Measurements from ENCODE around the gene LDLRAD3. TPM values are rescaled to one million over a fixed set of nuclear protein-coding genes. Genes with fewer than 3 reads are reported as not detected.

Gene LDLRAD3, protein sequence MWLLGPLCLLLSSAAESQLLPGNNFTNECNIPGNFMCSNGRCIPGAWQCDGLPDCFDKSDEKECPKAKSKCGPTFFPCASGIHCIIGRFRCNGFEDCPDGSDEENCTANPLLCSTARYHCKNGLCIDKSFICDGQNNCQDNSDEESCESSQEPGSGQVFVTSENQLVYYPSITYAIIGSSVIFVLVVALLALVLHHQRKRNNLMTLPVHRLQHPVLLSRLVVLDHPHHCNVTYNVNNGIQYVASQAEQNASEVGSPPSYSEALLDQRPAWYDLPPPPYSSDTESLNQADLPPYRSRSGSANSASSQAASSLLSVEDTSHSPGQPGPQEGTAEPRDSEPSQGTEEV
- total RNA-seq (10 to 100 TPM in 6 of 9 donors, 1 to 10 TPM in 3; 6.1 to 16.4 (median 10.4) TPM), polyA plus RNA-seq (10 to 100 TPM in 1 of 3 donors, 1 to 10 TPM in 2; 5.4 to 16.7 (median 6.3) TPM)
- long read RNA-seq, donor 1 = 0 reads
- long read RNA-seq, donor 2, partial matches to known transcripts = 0 of 1 reads
- long read RNA-seq, donor 2, other reads (novel, unspliced or antisense) = 0 of 1 reads
- long read RNA-seq, donor 3, partial matches to known transcripts = 0 of 1 reads
- long read RNA-seq, donor 3, other reads (novel, unspliced or antisense) = 0 of 1 reads
- long read RNA-seq, donor 4, partial matches to known transcripts = 0 of 1 reads
- long read RNA-seq, donor 4, other reads (novel, unspliced or antisense) = 0 of 1 reads
- long read RNA-seq, donor 5, transcript LDLRAD3-201 (6 exons, 3,798 nt) = major isoform, 10 of 17 reads
- long read RNA-seq, donor 5, partial matches to known transcripts = 2 of 17 reads
- long read RNA-seq, donor 5, other reads (novel, unspliced or antisense) = 5 of 17 reads
- long read RNA-seq, donor 6, partial matches to known transcripts = 0 of 4 reads
- long read RNA-seq, donor 6, other reads (novel, unspliced or antisense) = 1 of 4 reads
- long read RNA-seq, donor 7, partial matches to known transcripts = 0 of 2 reads
- long read RNA-seq, donor 7, other reads (novel, unspliced or antisense) = 0 of 2 reads
- long read RNA-seq, donor 8 = 0 reads
- long read RNA-seq, donor 9 = 0 reads
- long read RNA-seq, donor 10, partial matches to known transcripts = 0 of 1 reads
- long read RNA-seq, donor 10, other reads (novel, unspliced or antisense) = 0 of 1 reads

- peaks cover 0 to 18% of the 10 kb centered on the region in 2 donors for H3K4me1 ChIP-seq (replicated peaks in 1 of 2)
- peak; percentile 78 to 85 (median 84) for DNase-seq
These were observed at the start of gene LDLRAD3 for GRCh38 chr11:35943713-35944502. Gene LDLRAD3 (plus strand): TSS chr11:35944062. CDS start chr11:35944099, 37 bp downstream.

GRCh38 chr11:35897019-35897418 is 46.8 kb upstream of the LDLRAD3 start:
- Histone ChIP-seq H3K4me1 (replicated peaks in 1 of 2) (no peaks in the 10 kb centered on the region), H3K4me3 (no peak overlapping the region), H3K9me3 (replicated peaks in 1 of 3) (no peaks in the 10 kb centered on the region), H3K27me3 (no peaks in the 10 kb centered on the region), H3K27ac (no peak overlapping the region), H3K36me3 (replicated peaks in 1 of 2) (no peaks in the 10 kb centered on the region)
- DNase-seq = no peak
- TF ChIP-seq POLR2A (IDR thresholded peaks at IDR 0.05) = no peak
- TF ChIP-seq CTCF (IDR thresholded peaks at IDR 0.05) = no peak
- 75 to 85% (median 81%) methylated on average over 4 of the region's 4 CpGs for WGBS, 4 donors
- intact Hi-C loops (cut with DNase I) = no loop called here

More at GRCh38 chr11:35943713-35944502, at the start of gene LDLRAD3:
- Histone ChIP-seq H3K27ac (peak within 1 kb of the TSS in 4 of 5 donors; percentile 63 to 91 (median 79)), H3K9me3 (replicated peaks in 1 of 3) (no peaks in the 10 kb centered on the region), H3K27me3 (no peaks in the 10 kb centered on the region), H3K36me3 (replicated peaks in 1 of 2) (no peaks in the 10 kb centered on the region), H3K4me3 (peak within 1 kb of the TSS; percentile 16 to 74 (median 41))
- no peak for TF ChIP-seq CTCF (IDR thresholded peaks at IDR 0.05)
- peak in 1 of 2 donors; percentile 34 for TF ChIP-seq POLR2A (IDR thresholded peaks at IDR 0.05)
- WGBS, 4 donors = 0 to 2% (median 1%) methylated on average over 12 to 94 of the region's 97 CpGs
- intact Hi-C loops (cut with DNase I) = loop anchor here in 1 of 2 donors (10.0 kb wide), 2 partner anchors 81 to 329 kb away; partner anchors contain the start of gene FJX1

DNA sequence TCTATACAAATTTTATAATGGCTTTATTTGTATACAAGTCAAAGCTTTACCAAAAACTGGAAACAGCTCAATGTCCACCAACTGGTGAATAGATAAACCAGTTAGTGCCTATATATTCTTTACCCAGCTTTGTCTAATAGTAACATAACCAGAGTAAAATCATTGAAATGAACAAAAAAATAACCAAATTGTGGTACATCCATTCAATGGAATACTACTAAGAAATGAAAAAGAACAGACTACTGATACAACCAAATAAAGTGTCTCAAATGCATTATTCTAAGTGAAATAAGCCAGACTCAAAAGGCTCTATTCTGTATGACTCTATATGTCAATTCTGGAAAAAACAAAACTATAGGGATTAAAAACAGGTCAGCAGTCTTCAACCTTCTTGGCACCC is 40.9 kb upstream of the LDLRAD3 start:
- Histone ChIP-seq H3K27me3 (no peaks in the 10 kb centered on the region), H3K4me1 (replicated peaks in 1 of 2) (peaks cover 3 to 4% of the 10 kb centered on the region in 2 donors), H3K9me3 (replicated peaks in 1 of 3) (peaks cover 0 to 9% (median 5%) of the 10 kb centered on the region in 3 donors), H3K27ac (no peak overlapping the region), H3K36me3 (replicated peaks in 1 of 2) (no peaks in the 10 kb centered on the region), H3K4me3 (no peak overlapping the region)
- intact Hi-C loops (cut with DNase I) = no loop called here
- DNase-seq = no peak
- no peak for TF ChIP-seq POLR2A (IDR thresholded peaks at IDR 0.05)
- no peak for TF ChIP-seq CTCF (IDR thresholded peaks at IDR 0.05)

Measured in adrenal gland (tissue), 19 donors.